GM13976 (cell line): ENCODE data around the gene LSM7.
"Not testable (repeated sequence)": the region's sequence is repeated elsewhere in the genome, so short reads cannot be mapped to it uniquely, and the experiment has no call there.

ENCODE experiments used
- DNase-seq: peaks from one replicate; pipeline ENCODE4 v3.0.0; 2012; ENCODE audit warnings: low spot score
- CTCF ChIP-seq: IDR thresholded peaks from 2 replicates; pipeline ENCODE4 v1.5.1; 2012; ENCODE audit warnings: borderline replicate concordance, mild to moderate bottlenecking; ENCODE audit not compliant: insufficient read depth; ENCODE audit errors: extremely low read depth, missing control alignments, control extremely low read depth
- in situ Hi-C: fragments of 300-500 bp; cut with MboI; formaldehyde crosslinking; loops from one replicate; pipeline ENCODE4 v1.12.0; 2022; ENCODE audit warnings: low sequenced_read_pairs, mixed read lengths, inconsistent platforms; ENCODE audit not compliant: unreplicated experiment

The LSM7 gene

DNA sequence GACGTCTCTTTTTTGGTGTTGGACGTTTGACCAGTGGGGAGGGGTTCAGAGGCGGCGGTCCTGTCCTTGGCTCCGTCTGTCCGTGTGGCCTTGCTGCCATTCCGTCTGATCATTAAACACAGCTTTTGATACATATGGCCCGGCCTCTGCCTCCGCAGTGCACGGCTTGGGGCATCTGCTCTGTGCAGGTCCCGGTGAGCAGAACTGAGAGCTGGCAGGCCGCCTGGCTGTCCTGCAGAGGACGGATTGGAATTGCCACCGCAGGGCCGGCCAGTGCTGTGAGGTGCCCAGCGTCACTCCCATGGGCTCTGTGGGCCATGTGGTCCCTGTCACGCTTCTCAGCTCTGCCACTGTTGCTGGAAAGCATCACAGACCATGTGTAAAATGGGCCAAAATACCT is 26.3 kb upstream of the LSM7 start:
- no peak for TF ChIP-seq CTCF
- no peak for DNase-seq
- in situ Hi-C loops, result no loop called here

GRCh38 chr19:2353887-2354592 is 25.7 kb upstream of the LSM7 start:
- no peak for DNase-seq
- in situ Hi-C loops, result no loop called here
- TF ChIP-seq CTCF, result no peak

- no peak for TF ChIP-seq CTCF
- in situ Hi-C loops, result no loop called here
- no peak for DNase-seq
Observed at GRCh38 chr19:2353159-2353886, 24.9 kb upstream of the LSM7 start.

DNA sequence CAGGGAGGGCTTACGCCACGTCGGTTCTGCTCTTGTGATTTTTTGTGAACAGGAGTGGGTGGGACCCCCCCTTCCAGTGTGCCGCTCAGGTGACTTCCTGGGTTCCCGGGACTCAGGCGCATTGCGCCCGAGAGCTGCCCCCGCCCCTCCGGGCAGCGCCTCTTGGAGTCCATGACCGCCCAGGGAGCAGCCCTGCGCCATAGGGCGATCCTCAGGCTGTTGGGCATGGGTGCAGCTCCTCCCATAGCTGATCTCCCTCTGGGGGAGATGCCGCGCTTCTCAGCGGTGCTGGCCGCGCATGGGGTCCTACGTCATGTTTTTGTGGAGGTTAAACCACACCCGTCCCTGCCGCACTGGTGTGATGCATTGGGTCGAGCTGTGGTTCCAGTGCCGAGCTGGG is 23.7 kb upstream of the LSM7 start:
- in situ Hi-C loops, result no loop called here
- DNase-seq, result no peak
- no peak for TF ChIP-seq CTCF

- TF ChIP-seq CTCF, result no peak
- no peak for DNase-seq
- in situ Hi-C loops, result no loop called here
Observed at GRCh38 chr19:2351591-2351990, 23.2 kb upstream of the LSM7 start.

DNA sequence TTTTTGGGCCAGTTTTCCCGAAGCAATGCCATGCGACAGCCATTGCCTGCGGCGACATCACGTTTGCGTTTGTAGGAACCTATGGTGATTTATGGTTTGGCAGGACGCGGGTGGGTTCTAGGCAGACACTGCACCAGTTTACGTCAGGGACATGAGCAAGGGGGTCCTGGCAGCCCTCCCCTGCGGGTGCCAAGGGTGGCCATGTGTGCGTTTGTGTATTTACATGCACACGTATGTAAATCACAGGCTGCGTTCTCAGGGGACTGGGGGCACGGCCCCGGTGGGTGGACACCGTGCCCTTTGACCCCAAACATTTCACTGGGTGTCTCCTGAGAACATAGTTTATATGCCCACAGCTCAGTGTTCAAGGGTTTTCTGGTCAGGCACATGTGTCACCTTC is 22.3 kb upstream of the LSM7 start:
- DNase-seq, result no peak
- TF ChIP-seq CTCF, result no peak
- in situ Hi-C loops, result no loop called here

DNA sequence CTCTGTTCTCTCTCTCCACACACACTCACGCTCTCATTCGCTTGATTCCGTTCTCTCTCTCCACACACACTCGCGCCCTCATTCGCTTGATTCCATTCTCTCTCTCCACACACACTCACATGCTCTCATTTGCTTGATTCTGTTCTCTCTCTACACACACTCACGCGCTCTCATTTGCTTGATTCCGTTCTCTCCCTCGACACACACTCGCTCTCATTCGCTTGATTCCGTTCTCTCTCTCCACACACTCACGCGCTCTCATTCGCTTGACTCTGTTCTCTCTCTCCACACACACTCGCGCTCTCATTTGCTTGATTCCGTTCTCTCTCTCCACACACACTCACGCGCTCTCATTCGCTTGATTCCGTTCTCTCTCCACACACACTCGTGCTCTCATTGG is 21.4 kb upstream of the LSM7 start:
- in situ Hi-C loops, DNase-seq: not testable (repeated sequence)
